Testis (tissue), 2 donors: ENCODE results near the gene JSRP1.

Experiments used
- CTCF ChIP-seq, 3 experiments: fragments of 450-650 bp in 2 of 3; fragments of 200-600 bp in 1 of 3; sonication (generic) in 1 of 3; IDR thresholded peaks; one replicate each; pipeline ENCODE4 v1.5.1; 2016 to 2019; ENCODE audit warnings: antibody characterized with exemption in 3 of 3, mild to moderate bottlenecking in 2 of 3, moderate library complexity in 1 of 3
- POLR2A ChIP-seq: fragments of 450-650 bp; IDR thresholded peaks from one replicate; pipeline ENCODE4 v1.6.1; 2017; ENCODE audit warnings: antibody characterized with exemption, mild to moderate bottlenecking, moderate library complexity

- TF ChIP-seq CTCF (IDR thresholded peaks at IDR 0.05): no peak
- no peak for TF ChIP-seq POLR2A
Observed at GRCh38 chr19:2207008-2207407, 49.2 kb downstream of the JSRP1 start.
